Motor neuron (in vitro differentiated cells): ENCODE data around the gene CTH. TPM values are rescaled to one million over a fixed set of nuclear protein-coding genes. Genes with fewer than 3 reads are reported as not detected.
A peak's percentile ranks its signal among the peaks of the same experiment; 100 is the strongest.

Experiments
- ATAC-seq, 8 experiments: fragments of 200-7000 bp; cut with Tn5 transposase; replicated peaks in 6 of 8; 2 replicates each; pipeline ENCODE4 v1.8.0; 2021; ENCODE audit warnings: mild to moderate bottlenecking in 8 of 8, moderate library complexity in 8 of 8
- H3K27ac ChIP-seq, 2 donors: fragments of 250-450 bp; sonication (Bioruptor Pico); 2 replicates each; pipeline ENCODE4 v1.9.0; 2021; ENCODE audit warnings: antibody characterized with exemption in 2 of 2, mild to moderate bottlenecking in 2 of 2, moderate library complexity in 1 of 2
- H3K4me1 ChIP-seq, 2 donors: fragments of 250-450 bp; sonication (Bioruptor Pico); replicated peaks in 1 of 2; 2 replicates each; pipeline ENCODE4 v1.6.1; 2021; ENCODE audit warnings: antibody characterized with exemption in 2 of 2, mild to moderate bottlenecking in 2 of 2, moderate library complexity in 1 of 2
- H3K4me3 ChIP-seq, 5 donors: fragments of 250-450 bp; sonication (Bioruptor Pico); 2 replicates each; pipeline ENCODE4 v1.9.0; 2021; ENCODE audit warnings: antibody characterized with exemption in 5 of 5, mild to moderate bottlenecking in 5 of 5, moderate library complexity in 4 of 5
- WGBS, 10 experiments: fragments of 450-650 bp; shearing (Covaris generic); methylation state at CpG; one replicate each; pipeline ENCODE4 v1.0.0; 2022; 5-methylcytosine and 5-hydroxymethylcytosine counted together
- in situ Hi-C, 9 experiments: fragments of 400-800 bp; cut with MboI; loops; one replicate each; pipeline ENCODE4 v1.15.0; 2021; ENCODE audit warnings: low sequenced_read_pairs in 9 of 9, low pct_unique_long_range_greater_than_20kb in 2 of 9; ENCODE audit not compliant: unreplicated experiment in 9 of 9
- total RNA-seq, 8 experiments: library from RNA; unstranded; fragments of 300-600 nt; gene quantifications; 2 replicates each; pipeline versions ENCODE4 v1.2.3 to v1.2.4, GENCODE V29; 2022

The CTH gene
- total RNA-seq, 8 experiments from 2014 or later: 8.3 to 29.7 (median 11.8) TPM

DNA sequence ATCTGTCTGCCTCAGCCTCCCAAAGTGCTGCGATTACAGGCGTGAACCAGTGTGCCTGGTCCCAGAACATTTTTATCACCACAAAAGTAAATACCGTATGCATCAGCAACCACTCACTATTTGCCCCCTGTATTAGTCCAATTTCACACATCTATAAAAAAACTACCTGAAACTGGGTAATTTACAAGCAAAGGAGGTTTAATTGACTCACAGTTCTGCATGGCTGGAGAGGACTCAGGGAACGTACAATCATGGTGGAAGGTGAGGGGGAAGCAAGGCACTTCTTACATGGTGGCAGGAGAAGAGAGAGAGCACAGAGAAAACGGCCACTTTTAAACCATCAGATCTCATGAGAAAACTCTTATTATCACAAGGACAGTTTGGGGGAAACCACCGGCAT lies 25.6 kb upstream of the CTH start:
- H3K27ac ChIP-seq: no peak overlapping the region
- H3K4me3 ChIP-seq: no peak overlapping the region
- 45 to 98% (median 82%) methylated on average over 1 to 6 of the region's 6 CpGs; no CpG with 5 or more reads in 2 of the 10 experiments for WGBS, 10 experiments
- H3K4me1 ChIP-seq: no peaks in the 10 kb centered on the region
- in situ Hi-C loops: no loop called here
- no peak for ATAC-seq

DNA sequence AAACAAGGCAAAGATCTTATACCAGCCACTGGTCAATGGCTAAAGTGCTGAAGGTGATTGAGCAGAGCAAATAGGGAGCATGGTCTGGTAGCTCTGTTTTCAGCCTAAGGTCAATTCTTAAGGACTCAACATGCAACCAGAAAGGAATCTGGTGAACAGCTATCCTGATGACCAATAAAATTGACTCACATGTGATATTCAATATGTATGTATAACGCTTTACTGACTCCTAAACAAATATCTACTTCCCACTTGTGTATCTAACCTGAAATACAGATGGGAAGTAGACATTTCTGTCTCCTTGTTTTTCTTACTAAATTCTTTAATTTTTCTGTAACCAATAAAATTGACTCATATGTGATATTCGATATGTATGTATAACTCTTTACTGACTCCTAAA lies 24.9 kb upstream of the CTH start:
- no peak for ATAC-seq
- WGBS, 10 experiments: 57 to 100% (median 96%) methylated on average over 1 to 2 of the region's 2 CpGs
- H3K4me1 ChIP-seq: no peaks in the 10 kb centered on the region
- in situ Hi-C loops: no loop called here
- H3K27ac ChIP-seq: no peak overlapping the region
- H3K4me3 ChIP-seq: no peak overlapping the region

DNA sequence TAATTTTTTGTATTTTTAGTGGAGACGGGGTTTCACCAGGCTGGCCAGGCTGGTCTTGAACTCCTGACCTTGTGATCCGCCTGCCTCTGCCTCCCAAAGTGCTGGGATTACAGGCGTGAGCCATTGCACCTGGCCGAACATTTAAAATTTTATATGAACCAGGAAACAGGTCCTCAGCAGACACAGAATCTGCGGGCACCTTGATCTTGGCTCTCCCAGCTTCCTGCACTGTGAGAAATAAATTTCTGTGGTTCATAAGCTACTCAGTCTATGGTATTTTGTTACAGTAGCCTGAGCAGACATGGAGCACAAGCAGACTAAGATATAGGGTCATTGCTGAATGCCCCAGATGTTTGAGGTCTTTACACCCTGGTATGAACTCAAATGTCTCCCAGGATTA lies 23.6 kb upstream of the CTH start:
- 77 to 100% (median 94%) methylated on average over 2 to 5 of the region's 5 CpGs; no CpG with 5 or more reads in 5 of the 10 experiments for WGBS, 10 experiments
- Histone ChIP-seq H3K27ac (no peak overlapping the region), H3K4me1 (no peaks in the 10 kb centered on the region), H3K4me3 (no peak overlapping the region)
- ATAC-seq: no peak
- in situ Hi-C loops: no loop called here

GRCh38 chr1:70392626-70393025 lies 18.4 kb upstream of the CTH start:
- in situ Hi-C loops: no loop called here
- Histone ChIP-seq H3K4me3 (no peak overlapping the region), H3K4me1 (no peaks in the 10 kb centered on the region), H3K27ac (no peak overlapping the region)
- ATAC-seq: no peak

- peak in 2 of 8 experiments; percentile 22 to 80 for ATAC-seq
- H3K27ac ChIP-seq: no peak overlapping the region
- in situ Hi-C loops: no loop called here
- H3K4me3 ChIP-seq: no peak overlapping the region
- peaks cover 7% of the 10 kb centered on the region in 2 donors for H3K4me1 ChIP-seq
- 8 to 100% (median 54%) methylated on average over 1 to 2 of the region's 2 CpGs for WGBS, 10 experiments
Observed at GRCh38 chr1:70396607-70397006, 14.5 kb upstream of the CTH start.

GRCh38 chr1:70397013-70397412 lies 14.1 kb upstream of the CTH start:
- 33 to 86% (median 75%) methylated on average over 2 to 7 of the region's 7 CpGs; no CpG with 5 or more reads in 2 of the 10 experiments for WGBS, 10 experiments
- H3K27ac ChIP-seq: no peak overlapping the region
- peak in 2 of 8 experiments; percentile 27 to 52 for ATAC-seq
- in situ Hi-C loops: no loop called here
- peaks cover 7% of the 10 kb centered on the region in 2 donors for H3K4me1 ChIP-seq
- no peak overlapping the region for H3K4me3 ChIP-seq

GRCh38 chr1:70400335-70400734 lies 10.7 kb upstream of the CTH start:
- in situ Hi-C loops: no loop called here
- Histone ChIP-seq H3K4me3 (no peak overlapping the region), H3K27ac (no peak overlapping the region), H3K4me1 (peaks cover 7% of the 10 kb centered on the region in 2 donors)
- ATAC-seq: no peak
- WGBS, 10 experiments: 33 to 100% (median 79%) methylated on average over 1 of the region's 1 CpG

DNA sequence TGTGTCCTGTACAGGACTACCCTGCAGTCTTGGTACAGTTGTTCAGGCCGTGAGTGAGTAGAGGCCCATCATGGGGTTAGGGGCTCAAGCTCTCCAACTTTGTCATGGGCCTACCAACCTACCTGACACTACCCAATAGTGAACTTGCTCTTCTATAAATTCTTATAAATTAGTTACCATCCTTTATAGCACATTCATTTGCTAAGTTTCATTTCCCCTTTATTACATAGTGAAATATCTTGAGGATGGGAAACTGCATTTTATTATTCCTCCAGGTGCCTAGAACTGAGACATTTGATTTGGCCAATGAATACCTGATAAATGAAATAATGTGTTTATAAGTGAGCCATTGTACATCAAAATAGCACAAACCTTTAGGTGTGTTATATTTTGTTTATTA lies 9.1 kb upstream of the CTH start:
- no peak overlapping the region for H3K27ac ChIP-seq
- WGBS, 10 experiments: 29 to 100% (median 86%) methylated on average over 1 of the region's 1 CpG; no CpG with 5 or more reads in 6 of the 10 experiments
- no peak overlapping the region for H3K4me3 ChIP-seq
- peaks cover 7% of the 10 kb centered on the region in 2 donors for H3K4me1 ChIP-seq
- no peak for ATAC-seq
- in situ Hi-C loops: no loop called here

DNA sequence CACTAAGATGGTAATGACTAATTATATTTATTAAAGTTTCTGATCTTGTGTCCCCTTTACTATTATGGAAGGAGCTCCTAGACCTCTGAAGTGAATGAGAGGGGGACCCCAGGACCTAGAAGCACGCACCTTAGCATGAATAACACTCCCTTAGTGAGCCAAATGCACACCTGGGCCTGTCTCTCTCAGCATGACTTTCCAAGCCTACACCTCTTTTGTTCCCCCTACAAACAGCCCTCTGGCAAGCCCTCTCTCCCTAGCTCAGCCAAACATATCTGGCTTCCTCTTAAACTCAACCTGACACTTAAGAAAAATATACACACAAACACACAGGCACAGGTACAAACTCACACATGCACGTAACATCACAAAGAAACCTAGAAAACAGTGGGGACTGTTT lies 7.3 kb upstream of the CTH start:
- Histone ChIP-seq H3K4me3 (no peak overlapping the region), H3K27ac (no peak overlapping the region), H3K4me1 (peaks cover 7% of the 10 kb centered on the region in 2 donors)
- WGBS, 10 experiments: 17 to 100% (median 71%) methylated on average over 1 to 2 of the region's 2 CpGs; no CpG with 5 or more reads in 2 of the 10 experiments
- in situ Hi-C loops: no loop called here
- ATAC-seq: no peak

DNA sequence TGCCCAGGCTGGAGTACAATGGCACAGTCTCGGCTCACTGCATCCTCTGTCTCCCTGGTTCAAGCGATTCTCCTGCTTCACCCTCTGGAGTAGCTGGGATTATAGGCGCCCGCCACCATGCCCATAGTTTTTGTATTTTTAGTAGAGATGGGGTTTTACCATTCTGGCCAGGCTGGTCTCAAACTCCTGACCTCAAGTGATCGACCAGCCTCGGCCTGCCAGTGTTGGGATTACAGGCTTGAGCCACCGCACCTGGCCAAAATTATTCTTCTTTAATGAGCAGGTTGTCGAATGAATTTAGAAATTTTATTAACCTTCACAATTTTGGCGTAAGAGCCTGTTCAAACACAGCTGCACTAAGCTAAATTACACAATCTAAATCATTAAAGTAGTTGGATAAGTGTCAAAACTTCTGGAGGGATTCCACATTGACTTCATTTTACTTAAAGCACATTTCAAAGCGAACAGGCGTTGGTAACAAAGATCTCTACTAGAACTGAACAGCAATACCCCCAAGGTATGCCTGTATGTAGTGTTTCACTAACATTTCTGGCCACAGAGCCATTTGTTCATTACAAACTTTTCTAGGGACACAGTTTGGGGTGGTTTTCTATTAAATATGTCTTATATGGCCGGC lies 5.2 kb upstream of the CTH start:
- ATAC-seq: no peak
- Histone ChIP-seq H3K27ac (no peak overlapping the region), H3K4me3 (no peak overlapping the region), H3K4me1 (peaks cover 0 to 4% of the 10 kb centered on the region in 2 donors)
- WGBS, 10 experiments: 38 to 93% (median 80%) methylated on average over 2 to 12 of the region's 12 CpGs
- in situ Hi-C loops: no loop called here

DNA sequence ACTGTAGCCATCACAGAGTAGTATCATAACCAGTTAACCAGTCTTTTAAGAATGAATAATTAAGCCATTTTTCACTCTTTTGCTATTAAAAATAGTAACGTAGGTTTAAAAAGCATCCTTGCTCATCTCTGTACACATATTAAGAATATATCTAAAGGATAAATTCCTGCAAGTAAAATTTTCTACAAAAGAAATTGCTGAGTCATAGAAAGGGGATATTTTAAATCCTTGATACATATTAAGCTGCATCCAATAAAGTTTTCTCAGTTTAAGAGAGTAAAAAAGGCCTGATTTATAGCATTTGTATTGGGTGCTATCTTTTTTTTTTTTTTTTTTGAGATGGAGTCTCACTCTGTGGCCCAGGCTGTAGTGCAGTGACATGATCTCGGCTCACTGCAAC lies 1.9 kb upstream of the CTH start:
- Histone ChIP-seq H3K4me1 (peaks cover 8 to 10% of the 10 kb centered on the region in 2 donors), H3K27ac (no peak overlapping the region), H3K4me3 (no peak overlapping the region)
- in situ Hi-C loops: no loop called here
- WGBS, 10 experiments: 75 to 100% (median 92%) methylated on average over 1 to 2 of the region's 2 CpGs; no CpG with 5 or more reads in 2 of the 10 experiments
- ATAC-seq: no peak

GRCh38 chr1:70411360-70411844 lies 334 bp downstream of the CTH start:
- 0 to 3% (median 0%) methylated on average over 1 to 16 of the region's 17 CpGs; no CpG with 5 or more reads in 1 of the 10 experiments for WGBS, 10 experiments
- in situ Hi-C loops: no loop called here
- H3K4me3 ChIP-seq: peak overlapping the region; percentile 57 to 85 (median 73)
- H3K4me1 ChIP-seq: peaks cover 8 to 10% of the 10 kb centered on the region in 2 donors
- H3K27ac ChIP-seq: peak overlapping the region; percentile 57 to 72
- ATAC-seq: peak; percentile 29 to 73 (median 66)

GRCh38 chr1:70415882-70416281 lies 4.8 kb downstream of the CTH start:
- ATAC-seq: no peak
- Histone ChIP-seq H3K4me1 (peaks cover 6 to 8% of the 10 kb centered on the region in 2 donors), H3K27ac (no peak overlapping the region), H3K4me3 (no peak overlapping the region)
- in situ Hi-C loops: no loop called here
- 20 to 75% (median 69%) methylated on average over 3 to 4 of the region's 4 CpGs; no CpG with 5 or more reads in 1 of the 10 experiments for WGBS, 10 experiments
